ENCODE data around the gene ADH4. TPM values are rescaled to one million over a fixed set of nuclear protein-coding genes. Genes with fewer than 3 reads are reported as not detected.

The ADH4 gene
- total RNA-seq, 4 donors from 2014 or later = 3.2 TPM; not detected in 3

GRCh38 chr4:99077177-99077576, 66.9 kb downstream of the ADH4 start:
- Histone ChIP-seq H3K9me3 (no peaks in the 10 kb centered on the region), H3K27ac (no peak overlapping the region), H3K27me3 (no peaks in the 10 kb centered on the region), H3K4me1 (no peaks in the 10 kb centered on the region), H3K4me3 (no peak overlapping the region), H3K36me3 (no peaks in the 10 kb centered on the region)
- DNase-seq = no peak
- TF ChIP-seq POLR2A (IDR thresholded peaks at IDR 0.05) = no peak
- TF ChIP-seq CTCF (IDR thresholded peaks at IDR 0.05) = no peak
- intact Hi-C loops (cut with DNase I; ENCODE audit: low total_unique reads) = no loop called here

- no peak for DNase-seq
- no peaks in the 10 kb centered on the region for H3K9me3 ChIP-seq
- TF ChIP-seq CTCF (IDR thresholded peaks at IDR 0.05) (no peak), POLR2A (IDR thresholded peaks at IDR 0.05) (no peak)
- intact Hi-C loops (cut with DNase I; ENCODE audit: low total_unique reads) = no loop called here
- no peaks in the 10 kb centered on the region for H3K27me3 ChIP-seq
- H3K4me3 ChIP-seq = no peak overlapping the region
- H3K27ac ChIP-seq = no peak overlapping the region
- no peaks in the 10 kb centered on the region for H3K36me3 ChIP-seq
- H3K4me1 ChIP-seq = no peaks in the 10 kb centered on the region
These were observed 67.7 kb downstream of the ADH4 start for GRCh38 chr4:99076292-99076976.

- no peaks in the 10 kb centered on the region for H3K36me3 ChIP-seq
- no peaks in the 10 kb centered on the region for H3K27me3 ChIP-seq
- no peaks in the 10 kb centered on the region for H3K4me1 ChIP-seq
- H3K4me3 ChIP-seq = no peak overlapping the region
- TF ChIP-seq POLR2A (IDR thresholded peaks at IDR 0.05) (no peak), CTCF (IDR thresholded peaks at IDR 0.05) (no peak)
- no peaks in the 10 kb centered on the region for H3K9me3 ChIP-seq
- no peak overlapping the region for H3K27ac ChIP-seq
- DNase-seq = no peak
- intact Hi-C loops (cut with DNase I; ENCODE audit: low total_unique reads) = no loop called here
These were observed 69.3 kb downstream of the ADH4 start for GRCh38 chr4:99074816-99075215.

Other genes starting within 250 kb of the ADH4 start
- 100 to 1,000 TPM in 1 of 4 donors, 10 to 100 TPM in 3; 24.6 to 149 (median 87.9) TPM for gene EIF4E, start 215.2 kb downstream of the ADH4 start, total RNA-seq
- gene METAP1, start 148.6 kb downstream of the ADH4 start, total RNA-seq = 10 to 100 TPM; 34.1 to 50.7 (median 36.3) TPM
- gene ADH5, start 55.5 kb downstream of the ADH4 start, total RNA-seq = 100 to 1,000 TPM; 140 to 195 (median 175) TPM
- gene ADH6, start 74.9 kb upstream of the ADH4 start, total RNA-seq = 1 to 10 TPM in 1 of 4 donors, not detected in 3; 3.4 TPM
- gene ADH1A, start 146.7 kb upstream of the ADH4 start, total RNA-seq = 1 to 10 TPM in 1 of 4 donors, under 1 TPM in 1, not detected in 2; 0.88 to 5.0 TPM
- gene ADH1B, start 177.1 kb upstream of the ADH4 start, total RNA-seq = 100 to 1,000 TPM in 3 of 4 donors, 1 to 10 TPM in 1; 6.7 to 703 (median 522) TPM
- 1 to 10 TPM in 3 of 4 donors, under 1 TPM in 1; 0.29 to 4.7 (median 2.3) TPM for gene ADH1C, start 208.4 kb upstream of the ADH4 start, total RNA-seq